IMR-90 (cell line): ENCODE results near the gene TRAF3. TPM values are rescaled to one million over a fixed set of nuclear protein-coding genes. Genes with fewer than 3 reads are reported as not detected.

Experiments used
- ATAC-seq: fragments of 200-7000 bp; cut with Tn5 transposase; 2 replicates; pipeline ENCODE4 v1.9.1; 2020; ENCODE audit warnings: low read depth, mild to moderate bottlenecking, moderate library complexity
- BruUV-seq: library from RNA; stranded (reverse); fragments of 400-500 nt; replicated peaks from 2 replicates; lab custom pipeline; 2021; lab: Mats Ljungman, UMichigan
- CTCF ChIA-PET: fragments of 300-600 bp; formaldehyde crosslinking; extraction: SDS; loops from one replicate; lab custom pipeline; 2021; ENCODE audit warnings: antibody characterized with exemption; lab: Yijun Ruan, JAX
- POLR2A ChIA-PET: fragments of 300-600 bp; sonication (Branson Sonifier 250); formaldehyde crosslinking; loops from one replicate; lab custom pipeline; 2022; ENCODE audit warnings: antibody characterized with exemption; ENCODE audit not compliant: unreplicated experiment; lab: Charles Lee
- DNase-seq: peaks from one replicate; pipeline ENCODE4 v3.0.0; 2013
- H2AFZ ChIP-seq: replicated peaks from 2 replicates; pipeline ENCODE3; 2013; ENCODE audit warnings: low read length, mild to moderate bottlenecking; ENCODE audit not compliant: poor library complexity
- H2AK5ac ChIP-seq: 2 replicates; pipeline ENCODE4 v1.6.1; 2013; ENCODE audit warnings: low read depth, low read length, inconsistent platforms
- H2AK9ac ChIP-seq: replicated peaks from 2 replicates; pipeline ENCODE3; 2013; ENCODE audit warnings: mild to moderate bottlenecking, low read depth, low read length, moderate library complexity; ENCODE audit not compliant: poor library complexity
- H2BK120ac ChIP-seq: 2 replicates; pipeline ENCODE4 v1.6.1; 2013; ENCODE audit warnings: low read depth, low read length, inconsistent platforms
- H2BK15ac ChIP-seq: 3 replicates; pipeline ENCODE4 v1.6.1; 2013; ENCODE audit warnings: low read depth, low read length, inconsistent platforms
- H2BK20ac ChIP-seq: 2 replicates; pipeline ENCODE4 v1.6.1; 2013; ENCODE audit warnings: low read depth, mild to moderate bottlenecking, inconsistent platforms, low read length, moderate library complexity
- H2BK5ac ChIP-seq: 2 replicates; pipeline ENCODE4 v1.6.1; 2013; ENCODE audit warnings: mild to moderate bottlenecking, low read depth, low read length, inconsistent platforms; ENCODE audit not compliant: poor library complexity, severe bottlenecking
- H3K14ac ChIP-seq: replicated peaks from 2 replicates; pipeline ENCODE4 v1.6.1; 2013; ENCODE audit warnings: low read depth, low read length, inconsistent platforms
- H3K18ac ChIP-seq: 2 replicates; pipeline ENCODE4 v1.6.1; 2013; ENCODE audit warnings: low read depth, low read length, control low read depth
- H3K23ac ChIP-seq: 2 replicates; pipeline ENCODE4 v1.6.1; 2013; ENCODE audit warnings: low read depth, low read length, inconsistent platforms
- H3K27ac ChIP-seq: 2 replicates; pipeline ENCODE4 v1.5.1; 2013; ENCODE audit warnings: mild to moderate bottlenecking, control low read depth, low read length; ENCODE audit not compliant: insufficient read depth
- H3K27me3 ChIP-seq: 2 replicates; pipeline ENCODE4 v1.6.1; 2013; ENCODE audit warnings: low read length; ENCODE audit not compliant: control insufficient read depth, insufficient read depth
- H3K36me3 ChIP-seq: 2 replicates; pipeline ENCODE4 v1.6.1; 2013; ENCODE audit warnings: low read length, mixed read lengths; ENCODE audit not compliant: control insufficient read depth, insufficient read depth
- H3K4ac ChIP-seq: 2 replicates; pipeline ENCODE4 v1.6.1; 2013; ENCODE audit warnings: low read depth, low read length, inconsistent platforms
- H3K4me1 ChIP-seq: 2 replicates; pipeline ENCODE4 v1.6.1; 2013; ENCODE audit warnings: low read length, mixed read lengths; ENCODE audit not compliant: control insufficient read depth, insufficient read depth
- H3K4me2 ChIP-seq: 2 replicates; pipeline ENCODE4 v1.6.1; 2013; ENCODE audit warnings: low read depth, mild to moderate bottlenecking, control low read depth, low read length, moderate library complexity
- H3K4me3 ChIP-seq: 2 replicates; pipeline ENCODE4 v1.5.1; 2013; ENCODE audit warnings: low read depth, mild to moderate bottlenecking, control low read depth, low read length, moderate library complexity; ENCODE audit not compliant: insufficient read depth
- H3K56ac ChIP-seq: 2 replicates; pipeline ENCODE4 v1.6.1; 2013; ENCODE audit warnings: low read length, inconsistent platforms; ENCODE audit not compliant: insufficient read depth; ENCODE audit errors: extremely low read depth
- H3K79me1 ChIP-seq, 2 experiments: 2 replicates each; pipeline ENCODE4 v1.6.1; 2013; ENCODE audit warnings: low read length in 2 of 2, inconsistent platforms in 1 of 2, low read depth in 1 of 2
- H3K9ac ChIP-seq: 2 replicates; pipeline ENCODE4 v1.6.1; 2013; ENCODE audit warnings: low read depth, low read length, control low read depth
- H3K9me1 ChIP-seq: 2 replicates; pipeline ENCODE4 v1.6.1; 2013; ENCODE audit warnings: low read length, inconsistent platforms; ENCODE audit not compliant: insufficient read depth
- H3K9me3 ChIP-seq: 2 replicates; pipeline ENCODE4 v1.6.1; 2013; ENCODE audit warnings: low read length; ENCODE audit not compliant: control insufficient read depth, insufficient read depth
- H4K20me1 ChIP-seq: 2 replicates; pipeline ENCODE4 v1.6.1; 2013; ENCODE audit warnings: low read length, inconsistent platforms; ENCODE audit not compliant: insufficient read depth
- H4K5ac ChIP-seq: 2 replicates; pipeline ENCODE4 v1.6.1; 2013; ENCODE audit warnings: mild to moderate bottlenecking, low read depth, low read length, control low read depth
- H4K8ac ChIP-seq, 2 experiments: 2 replicates each; pipeline ENCODE4 v1.6.1; 2013; ENCODE audit warnings: low read depth in 2 of 2, low read length in 2 of 2, control low read depth in 1 of 2, inconsistent platforms in 1 of 2
- H4K91ac ChIP-seq: 2 replicates; pipeline ENCODE4 v1.6.1; 2013; ENCODE audit warnings: low read depth, low read length, inconsistent platforms; ENCODE audit not compliant: insufficient read depth
- BHLHE40 ChIP-seq: fragments of 150-350 bp; IDR thresholded peaks from 2 replicates; pipeline ENCODE4 v1.6.1; 2016; ENCODE audit warnings: mild to moderate bottlenecking, low read depth, low read length
- CEBPB ChIP-seq: IDR thresholded peaks from 2 replicates; pipeline ENCODE4 v1.6.1; 2012; ENCODE audit warnings: low read depth, low read length, improper control_type of control experiment
- CHD1 ChIP-seq: IDR thresholded peaks from 2 replicates; pipeline ENCODE4 v1.6.1; 2012; ENCODE audit warnings: low read depth, low read length, improper control_type of control experiment
- CTCF ChIP-seq: conservative IDR thresholded peaks from 2 replicates; pipeline ENCODE4 v1.5.1; 2012; ENCODE audit warnings: mild to moderate bottlenecking, low read depth, low read length, improper control_type of control experiment
- FOS ChIP-seq: fragments of 150-350 bp; IDR thresholded peaks from 2 replicates; pipeline ENCODE4 v1.6.1; 2016; ENCODE audit warnings: low read depth, low read length
- MAFK ChIP-seq: IDR thresholded peaks from 2 replicates; pipeline ENCODE4 v1.6.1; 2012; ENCODE audit warnings: low read depth, low read length, improper control_type of control experiment
- MAZ ChIP-seq: IDR thresholded peaks from 2 replicates; pipeline ENCODE4 v1.6.1; 2012; ENCODE audit warnings: low read depth, mild to moderate bottlenecking, low read length, improper control_type of control experiment, moderate library complexity, borderline replicate concordance
- MXI1 ChIP-seq: IDR thresholded peaks from 2 replicates; pipeline ENCODE4 v1.6.1; 2012; ENCODE audit warnings: low read depth, mild to moderate bottlenecking, low read length, moderate library complexity, borderline replicate concordance
- NFE2L2 ChIP-seq: fragments of 150-350 bp; IDR thresholded peaks from 2 replicates; pipeline ENCODE4 v1.6.1; 2016; ENCODE audit warnings: low read depth, mild to moderate bottlenecking, low read length
- POLR2A ChIP-seq: IDR thresholded peaks from 2 replicates; pipeline ENCODE4 v1.6.1; 2012; ENCODE audit warnings: mild to moderate bottlenecking, low read depth, low read length
- RAD21 ChIP-seq: IDR thresholded peaks from 2 replicates; pipeline ENCODE4 v1.6.1; 2012; ENCODE audit warnings: low read length, improper control_type of control experiment
- RCOR1 ChIP-seq: IDR thresholded peaks from 2 replicates; pipeline ENCODE4 v1.6.1; 2012; ENCODE audit warnings: mild to moderate bottlenecking, low read length, improper control_type of control experiment; ENCODE audit not compliant: insufficient replicate concordance
- RFX5 ChIP-seq: IDR thresholded peaks from 2 replicates; pipeline ENCODE4 v1.8.0; 2012; ENCODE audit warnings: low read depth, mild to moderate bottlenecking, low read length, moderate library complexity
- SMC3 ChIP-seq: fragments of 150-350 bp; IDR thresholded peaks from 2 replicates; pipeline ENCODE4 v1.6.1; 2016; ENCODE audit warnings: low read depth, mild to moderate bottlenecking, antibody characterized with exemption, low read length, moderate library complexity
- USF2 ChIP-seq: fragments of 150-350 bp; IDR thresholded peaks from 2 replicates; pipeline ENCODE4 v1.6.1; 2017; ENCODE audit warnings: mild to moderate bottlenecking, antibody characterized with exemption, low read length, low read depth
- WGBS, 2 experiments: methylation state at CpG; one replicate each; pipeline versions ENCODE4 v1.1.5 to v1.1.7; 2013; ENCODE audit warnings: missing lambda C conversion rate in 2 of 2; ENCODE audit not compliant: insufficient read length in 1 of 2; ENCODE audit errors: extremely low coverage in 2 of 2; 5-methylcytosine and 5-hydroxymethylcytosine counted together
- dilution Hi-C: fragments of 300-500 bp; cut with HindIII; formaldehyde crosslinking; loops from one replicate; pipeline ENCODE4 v1.14.3; 2018; ENCODE audit warnings: low sequenced_read_pairs; ENCODE audit not compliant: unreplicated experiment
- in situ Hi-C: fragments of 300-500 bp; cut with MboI; formaldehyde crosslinking; loops from 3 replicates; pipeline ENCODE4 v1.14.3; 2019; ENCODE audit warnings: low sequenced_read_pairs, inconsistent platforms, mixed read lengths
- intact Hi-C: fragments of 100-400 bp; cut with micrococcal nuclease; formaldehyde crosslinking; loops from 2 replicates; pipeline ENCODE4 v1.10.0; 2022
- polyA plus RNA-seq, 3 experiments: library from polyadenylated mRNA; depleted of rRNA; stranded (reverse); fragments of >200 nt; gene quantifications; 2 replicates each; pipeline ENCODE4 v1.2.3, GENCODE V29; 2012; ENCODE audit warnings: low replicate concordance in 1 of 3
- total RNA-seq: library from RNA; depleted of rRNA; stranded (reverse); fragments of >200 nt; gene quantifications from 2 replicates; pipeline ENCODE4 v1.2.3, GENCODE V29; 2012
- TF ChIP-seq, protein P1 (sequence below): fragments of 150-350 bp; IDR thresholded peaks from 2 replicates; pipeline ENCODE4 v1.6.1; 2016; ENCODE audit warnings: low read depth, mild to moderate bottlenecking, low read length, moderate library complexity, borderline replicate concordance

TRAF3 gene
- total and polyA plus RNA-seq, 2 of the 4 experiments (the other 2 are of a cell fraction), result 21.2 to 25.3 TPM

DNA sequence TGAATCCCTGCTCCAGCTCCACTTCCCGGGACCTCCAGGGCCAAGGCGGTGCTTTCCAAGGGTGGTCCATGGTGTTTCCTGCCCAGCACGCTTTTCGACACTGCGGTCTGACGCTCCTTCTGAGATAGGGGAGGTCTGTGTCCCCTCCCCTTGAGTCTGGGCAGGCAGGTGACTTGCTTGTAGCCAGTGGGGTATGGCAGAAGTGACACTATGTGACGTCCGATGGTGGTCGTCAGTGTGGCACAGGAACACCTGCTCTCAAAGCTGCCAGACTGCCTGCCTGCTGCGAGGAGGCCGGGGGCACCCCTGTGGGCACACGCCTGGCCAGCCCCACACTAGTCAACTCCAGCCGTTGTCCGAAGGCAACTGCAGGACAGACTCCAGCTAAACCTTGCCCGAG is 16.0 kb upstream of the TRAF3 start:
- in situ Hi-C loops, result no loop called here
- WGBS, 2 experiments, result no CpG with 5 or more reads among the region's 15 CpGs

More for the DNA sequence above, 16.0 kb upstream of the TRAF3 start:
- intact Hi-C loops, result no loop called here
- ATAC-seq, result no peak
- Histone ChIP-seq H2BK15ac (no peak overlapping the region), H3K27me3 (peaks cover 15% of the 10 kb centered on the region), H2AK9ac (no peak overlapping the region), H3K23ac (no peak overlapping the region), H3K36me3 (no peaks in the 10 kb centered on the region), H3K9ac (no peak overlapping the region), H3K9me3 (no peaks in the 10 kb centered on the region; the same call in 1 of the 2 replicates), H2AK5ac (no peak overlapping the region), H3K4me2 (no peak overlapping the region), H3K4me3 (no peak overlapping the region), H3K56ac (no peak overlapping the region), H3K18ac (no peak overlapping the region), H4K5ac (no peak overlapping the region), H3K4ac (no peak overlapping the region), H3K79me1 (no peaks in the 10 kb centered on the region), H3K4me1 (no peaks in the 10 kb centered on the region), H4K91ac (no peak overlapping the region), H4K8ac (no peak overlapping the region), H2BK120ac (no peak overlapping the region), H2BK20ac (no peak overlapping the region), H3K14ac (no peak overlapping the region), H3K27ac (no peak overlapping the region), H2BK5ac (no peak overlapping the region), H4K20me1 (no peaks in the 10 kb centered on the region), H2AFZ (peak overlapping the region; percentile 6), H3K9me1 (no peaks in the 10 kb centered on the region)
- dilution Hi-C loops, result no loop called here
- BruUV-seq, result no TSS peak
- ChIA-PET CTCF (no interaction called here), POLR2A (no interaction called here)
- no peak for DNase-seq
- TF ChIP-seq CEBPB (no peak), CTCF (no peak), FOS (no peak), RAD21 (no peak), MAFK (no peak), RFX5 (no peak), SMC3 (no peak), NFE2L2 (no peak), CHD1 (no peak), BHLHE40 (no peak), POLR2A (no peak), RCOR1 (no peak), MXI1 (no peak), USF2 (no peak), MAZ (no peak)
- TF ChIP-seq, protein P1, sequence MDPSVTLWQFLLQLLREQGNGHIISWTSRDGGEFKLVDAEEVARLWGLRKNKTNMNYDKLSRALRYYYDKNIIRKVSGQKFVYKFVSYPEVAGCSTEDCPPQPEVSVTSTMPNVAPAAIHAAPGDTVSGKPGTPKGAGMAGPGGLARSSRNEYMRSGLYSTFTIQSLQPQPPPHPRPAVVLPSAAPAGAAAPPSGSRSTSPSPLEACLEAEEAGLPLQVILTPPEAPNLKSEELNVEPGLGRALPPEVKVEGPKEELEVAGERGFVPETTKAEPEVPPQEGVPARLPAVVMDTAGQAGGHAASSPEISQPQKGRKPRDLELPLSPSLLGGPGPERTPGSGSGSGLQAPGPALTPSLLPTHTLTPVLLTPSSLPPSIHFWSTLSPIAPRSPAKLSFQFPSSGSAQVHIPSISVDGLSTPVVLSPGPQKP, result no peak
